ENCODE measurements around the gene FEM1B.
A peak's percentile ranks its signal among the peaks of the same experiment; 100 is the strongest.
"Not testable (repeated sequence)": the region's sequence is repeated elsewhere in the genome, so short reads cannot be mapped to it uniquely, and the experiment has no call there.

FEM1B gene

GRCh38 chr15:68277603-68278344 lies at the start of gene FEM1B:
Gene FEM1B (plus strand): TSS chr15:68277745. CDS start chr15:68278418, 673 bp downstream.
- DNase-seq (ENCODE audit: low spot score) = peak; percentile 56

DNA sequence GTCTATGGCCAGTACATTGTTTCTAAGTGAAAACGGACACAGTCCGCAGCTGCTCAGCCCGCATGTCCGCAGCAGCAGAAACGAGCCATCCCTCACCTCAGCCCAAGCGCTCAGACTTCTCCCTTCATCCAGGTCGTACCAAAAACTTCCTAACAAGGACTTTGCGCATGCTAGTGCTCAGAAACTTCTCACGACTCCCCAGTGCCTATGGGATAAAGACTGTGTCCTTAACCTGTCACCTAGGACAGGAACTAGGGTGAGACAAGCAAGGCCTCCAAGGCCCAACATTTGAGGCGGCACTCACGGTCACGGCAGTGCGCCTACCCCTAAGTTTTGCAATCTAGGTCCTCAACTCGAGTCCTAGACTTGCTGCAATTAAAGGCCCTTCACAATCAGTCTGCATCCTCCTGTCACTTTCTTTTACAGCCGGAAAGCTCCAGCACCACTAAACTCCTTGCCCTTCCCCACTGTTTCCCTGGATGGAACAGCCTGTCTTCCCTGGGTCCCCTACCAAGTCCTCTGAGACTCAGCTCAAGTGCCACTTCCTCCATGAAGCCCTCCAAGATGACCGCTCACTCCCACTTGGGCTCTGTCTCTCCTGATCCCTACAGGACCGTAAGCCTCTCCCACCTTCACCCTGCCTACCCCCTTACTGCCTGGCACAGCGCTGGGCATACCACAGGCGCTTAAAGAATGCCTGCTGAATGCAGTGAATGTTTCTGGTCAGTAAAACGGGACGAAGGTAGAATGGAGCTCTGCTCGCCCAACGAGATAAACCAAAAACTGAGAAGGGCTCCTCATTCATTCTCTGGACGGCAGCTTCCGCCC lies 49.2 kb upstream of the FEM1B start:
- no peak for DNase-seq (ENCODE audit: low spot score)

GRCh38 chr15:68228971-68229385 lies 48.6 kb upstream of the FEM1B start:
- no peak for DNase-seq (ENCODE audit: low spot score)

- peak; percentile 69 for DNase-seq (ENCODE audit: low spot score)
These were observed 48.0 kb upstream of the FEM1B start, which contains the start of gene CLN6 for GRCh38 chr15:68229386-68230156. Gene CLN6 (minus strand): TSS chr15:68229728. CDS start chr15:68229584, 144 bp downstream.

DNA sequence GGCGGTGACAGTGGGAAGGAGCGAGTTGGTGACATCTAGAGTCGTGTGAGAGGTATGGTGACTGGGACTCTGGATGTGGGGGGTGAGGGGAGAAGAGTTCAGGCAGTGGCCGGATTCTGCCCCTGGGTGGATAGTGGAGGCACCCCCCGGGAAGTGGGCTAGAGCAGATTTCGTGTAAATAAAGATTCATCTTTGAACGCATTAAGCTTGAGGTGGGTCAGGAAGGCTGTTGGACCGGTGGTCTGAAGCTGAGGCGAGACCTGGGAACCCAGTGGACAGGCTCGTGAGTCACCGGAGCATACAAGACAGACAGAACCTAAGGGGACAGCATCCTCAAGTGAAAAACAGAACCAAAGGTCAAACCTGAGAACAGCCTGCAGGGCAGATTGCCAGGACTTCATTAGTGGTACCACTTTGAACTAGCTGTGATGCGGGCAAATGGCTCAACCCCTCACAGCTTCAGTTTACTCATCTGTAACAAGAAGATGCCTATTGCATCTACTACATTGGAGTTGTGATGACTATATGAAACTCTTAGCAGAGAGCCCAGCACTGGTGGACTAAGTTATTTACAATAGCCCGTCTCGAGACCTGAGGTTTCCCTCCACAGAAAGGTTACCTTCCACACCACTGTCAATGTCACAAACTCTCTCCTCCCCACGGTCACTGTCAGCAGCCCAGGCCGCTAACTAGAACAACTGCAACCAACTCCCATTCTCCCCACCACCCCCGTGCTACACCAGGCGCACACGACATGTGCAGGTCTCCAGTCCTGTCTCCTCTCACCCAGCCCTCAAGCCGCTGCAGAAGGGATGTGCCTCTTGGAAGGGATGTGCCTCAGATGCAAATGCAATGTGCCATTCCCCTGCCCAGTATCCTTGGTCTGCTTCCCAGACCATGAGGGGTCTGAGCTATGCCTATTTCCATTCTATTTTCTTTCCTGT lies 47.1 kb upstream of the FEM1B start:
- DNase-seq (ENCODE audit: low spot score) = no peak

GRCh38 chr15:68231102-68231818 lies 46.3 kb upstream of the FEM1B start:
- DNase-seq (ENCODE audit: low spot score) = no peak

GRCh38 chr15:68232449-68232848 lies 45.1 kb upstream of the FEM1B start:
- no peak for DNase-seq (ENCODE audit: low spot score)

DNA sequence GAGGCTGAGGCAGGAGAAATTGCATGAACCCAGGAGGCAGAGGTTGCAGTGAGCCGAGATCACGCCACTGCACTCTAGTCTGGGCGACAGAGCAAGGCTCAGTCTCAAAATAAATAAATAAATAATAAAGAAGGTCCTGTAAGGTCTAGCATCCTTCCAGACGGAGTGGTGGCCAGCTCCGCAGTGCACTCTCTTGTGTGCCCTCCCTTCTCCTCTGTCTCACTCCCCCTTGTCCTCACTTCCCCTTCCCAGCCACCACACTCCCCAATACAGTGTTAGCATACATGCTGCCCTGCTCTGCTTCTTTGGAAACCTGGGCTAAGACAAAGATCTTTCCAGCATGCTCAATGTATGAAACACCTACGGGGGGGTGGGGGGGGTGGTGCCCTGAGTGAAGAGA lies 44.6 kb upstream of the FEM1B start:
- no peak for DNase-seq (ENCODE audit: low spot score)

- no peak for DNase-seq (ENCODE audit: low spot score)
These were observed 43.5 kb upstream of the FEM1B start for GRCh38 chr15:68234060-68234459.

DNA sequence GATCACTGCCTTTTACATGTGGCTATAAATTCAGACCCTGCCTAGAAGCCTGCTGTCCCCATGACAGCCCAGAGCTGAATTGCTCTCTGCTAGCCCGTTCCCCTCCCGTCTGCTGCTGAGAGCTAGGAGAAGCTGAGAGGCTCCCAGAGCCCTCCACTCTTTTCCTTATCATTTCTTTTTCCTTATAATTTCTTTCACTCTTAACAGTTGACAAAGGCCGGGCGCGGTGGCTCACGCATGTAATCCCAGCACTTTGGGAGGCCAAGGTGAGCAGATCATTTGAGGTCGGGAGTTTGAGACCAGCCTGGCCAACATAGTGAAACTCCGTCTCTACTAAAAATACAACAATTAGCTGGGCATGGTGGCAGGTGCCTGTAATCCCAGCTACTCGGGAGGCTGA lies 43.0 kb upstream of the FEM1B start:
- not testable (repeated sequence) for DNase-seq (ENCODE audit: low spot score)

- DNase-seq (ENCODE audit: low spot score) = no peak
These were observed 42.5 kb upstream of the FEM1B start for GRCh38 chr15:68235022-68235421.

- DNase-seq (ENCODE audit: low spot score) = no peak
These were observed 38.5 kb upstream of the FEM1B start for GRCh38 chr15:68239025-68239424.

DNA sequence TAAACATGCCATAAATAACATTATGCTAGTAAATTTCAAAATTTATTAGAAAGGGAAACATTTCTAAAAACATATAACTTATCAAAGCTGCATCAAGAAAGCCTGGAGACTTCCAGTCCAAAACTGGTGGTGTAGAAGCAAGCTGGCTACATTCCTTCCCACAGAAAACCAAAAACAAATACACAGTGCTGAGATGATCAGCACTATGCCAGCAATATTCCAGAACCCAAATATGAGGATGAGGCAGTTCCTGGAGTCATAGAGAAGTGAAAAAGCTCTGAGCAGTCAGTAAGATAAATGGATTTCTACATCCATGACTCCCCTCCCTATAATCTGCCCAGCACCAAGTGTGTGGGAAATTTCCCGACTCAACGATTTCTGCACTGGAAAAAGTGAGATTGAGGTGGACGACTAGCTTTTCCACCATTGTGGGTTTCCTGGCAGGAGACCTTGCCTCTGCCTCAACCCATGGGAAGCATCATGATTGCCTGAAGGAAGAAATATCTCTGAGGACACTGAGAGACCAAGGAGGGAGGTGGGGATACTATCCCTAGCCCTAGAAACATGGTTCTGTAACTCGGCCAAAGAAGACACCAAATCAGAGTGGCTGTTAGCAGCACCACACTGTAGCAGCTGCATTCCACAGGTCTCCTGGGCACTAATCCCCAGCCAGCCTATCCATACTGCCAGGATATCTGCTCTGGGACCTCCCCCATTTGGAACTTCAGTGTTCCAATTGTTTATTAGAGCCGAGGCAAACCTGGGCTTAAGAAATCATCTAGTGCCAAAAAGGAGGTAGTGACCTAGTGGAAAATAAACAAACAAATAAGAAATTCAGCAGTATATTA lies 36.2 kb upstream of the FEM1B start:
- no peak for DNase-seq (ENCODE audit: low spot score)

DNA sequence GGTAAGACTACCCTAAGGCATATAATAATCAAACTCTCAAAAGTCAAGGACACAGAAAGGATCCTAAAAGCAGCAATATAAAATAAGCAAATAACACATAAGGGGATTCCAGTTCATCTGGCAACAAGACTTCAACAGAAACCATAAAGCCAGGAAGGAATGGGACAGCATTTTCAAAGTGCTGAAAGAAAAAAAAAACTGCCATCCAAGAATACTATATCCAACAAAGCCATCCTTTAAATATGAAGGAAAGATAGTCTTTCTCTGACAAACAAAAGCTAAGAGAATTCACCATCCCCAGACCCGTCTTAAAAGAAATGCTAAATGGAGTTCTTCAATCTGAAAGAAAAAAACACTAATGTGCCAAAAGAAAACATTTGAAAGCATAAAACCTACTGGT lies 33.3 kb upstream of the FEM1B start:
- DNase-seq (ENCODE audit: low spot score) = no peak

DNA sequence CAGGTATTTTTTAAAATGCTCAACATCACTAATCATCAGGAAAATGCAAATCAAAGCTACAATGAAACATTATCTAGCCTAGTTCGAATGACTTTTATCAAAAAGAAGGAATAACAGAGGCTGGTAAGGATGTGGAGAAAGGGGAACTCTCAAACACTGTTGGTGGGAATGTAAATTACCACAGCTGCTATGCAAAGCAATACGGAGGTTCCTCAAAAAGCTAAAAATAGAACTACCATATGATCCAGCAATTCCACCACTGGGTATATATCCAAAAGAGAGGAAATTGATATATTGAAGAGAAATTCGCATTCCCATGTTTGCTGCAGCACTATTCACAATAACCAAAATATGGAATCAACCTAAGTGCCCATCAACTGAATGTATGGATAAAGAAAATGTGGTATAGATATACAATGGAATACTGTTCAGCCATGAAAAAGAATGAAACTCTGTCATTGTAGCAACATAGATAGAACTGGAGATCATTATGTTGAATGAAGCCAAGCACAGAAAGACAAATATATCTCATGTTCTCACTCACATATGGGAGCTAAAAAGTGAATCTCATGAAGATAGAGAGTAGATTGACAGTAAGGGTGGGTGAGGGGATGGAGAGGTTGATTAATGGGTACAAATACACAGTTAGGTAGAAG lies 28.4 kb upstream of the FEM1B start:
- DNase-seq (ENCODE audit: low spot score) = no peak

DNA sequence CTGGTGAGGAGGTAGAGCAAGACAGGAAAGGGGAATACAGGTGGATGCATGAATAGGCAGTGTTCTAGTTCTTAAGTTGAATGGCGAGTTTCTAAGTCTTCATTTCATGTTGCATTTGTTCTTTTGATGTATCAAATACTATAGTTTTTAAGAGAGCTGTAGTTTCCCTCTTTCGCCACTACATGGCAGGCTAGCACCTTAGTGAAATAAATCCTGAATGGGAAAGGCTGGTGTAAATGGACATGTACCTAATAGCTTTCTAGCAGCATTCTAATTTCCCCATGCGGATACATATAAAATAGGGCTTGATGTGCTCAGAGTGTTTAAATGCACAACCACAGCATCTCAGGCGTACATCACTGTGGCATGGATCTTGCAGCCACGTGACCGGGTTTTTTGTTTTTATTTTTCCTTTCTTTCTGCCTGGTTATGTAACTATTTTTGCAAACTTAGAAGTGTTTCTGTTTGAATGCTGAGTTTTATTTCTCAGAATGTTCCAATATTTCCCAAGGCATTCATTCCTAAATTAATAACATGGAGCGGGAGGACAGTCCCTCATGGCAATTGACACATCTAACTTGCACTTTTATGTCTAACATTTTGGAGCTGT lies 24.5 kb upstream of the FEM1B start:
- peak; percentile 66 for DNase-seq (ENCODE audit: low spot score)

DNA sequence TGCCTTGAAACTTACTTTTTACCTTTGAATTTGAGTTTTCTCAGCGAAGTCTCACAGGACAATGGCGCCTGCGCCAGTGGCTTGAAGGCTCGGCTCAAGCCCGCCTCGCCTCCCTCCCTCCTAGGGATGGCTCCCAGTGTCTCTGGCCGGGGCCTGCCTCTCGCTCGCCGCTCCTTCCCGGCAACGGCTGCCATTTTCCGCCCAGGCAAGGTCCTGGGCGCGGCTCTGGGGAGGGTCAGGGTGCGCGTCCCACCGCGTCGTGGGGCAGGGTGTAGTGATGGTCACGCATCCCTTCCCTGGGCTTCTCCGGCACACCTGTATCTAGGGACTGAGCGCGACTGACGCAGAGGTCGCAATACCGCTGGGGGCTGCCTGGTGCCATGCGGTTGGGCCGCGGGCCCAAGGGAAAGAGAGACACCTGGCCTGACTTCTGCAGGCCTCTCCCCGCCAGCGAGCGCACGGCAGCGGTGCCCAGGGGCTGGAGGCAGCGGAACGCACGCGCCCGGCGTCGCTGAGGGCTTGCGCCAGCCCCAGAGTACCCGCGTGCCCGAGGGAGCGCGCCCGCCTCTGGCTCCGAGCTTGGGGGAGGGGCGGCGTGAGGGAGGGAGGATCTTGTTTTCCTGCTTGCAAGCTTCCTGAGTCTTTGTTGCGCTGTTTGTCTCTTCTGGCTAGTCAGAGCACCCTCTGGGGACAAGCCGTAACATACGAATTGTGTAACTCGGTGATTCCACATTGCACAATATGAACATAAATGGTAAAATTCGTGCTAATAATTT lies 20.7 kb upstream of the FEM1B start:
- peak; percentile 54 for DNase-seq (ENCODE audit: low spot score)

- DNase-seq (ENCODE audit: low spot score) = no peak
These were observed 18.9 kb upstream of the FEM1B start for GRCh38 chr15:68258692-68259091.
